GM12801 (cell line): Measurements from ENCODE around the gene ASPSCR1.

Experiments used
- CTCF ChIP-seq: IDR thresholded peaks from one replicate; pipeline ENCODE4 v1.5.1; 2011; ENCODE audit warnings: control low read depth; ENCODE audit not compliant: insufficient read length; ENCODE audit errors: extremely low read depth

ASPSCR1 gene

GRCh38 chr17:81948635-81949378 is 28.6 kb upstream of the ASPSCR1 start:
- TF ChIP-seq CTCF = no peak

DNA sequence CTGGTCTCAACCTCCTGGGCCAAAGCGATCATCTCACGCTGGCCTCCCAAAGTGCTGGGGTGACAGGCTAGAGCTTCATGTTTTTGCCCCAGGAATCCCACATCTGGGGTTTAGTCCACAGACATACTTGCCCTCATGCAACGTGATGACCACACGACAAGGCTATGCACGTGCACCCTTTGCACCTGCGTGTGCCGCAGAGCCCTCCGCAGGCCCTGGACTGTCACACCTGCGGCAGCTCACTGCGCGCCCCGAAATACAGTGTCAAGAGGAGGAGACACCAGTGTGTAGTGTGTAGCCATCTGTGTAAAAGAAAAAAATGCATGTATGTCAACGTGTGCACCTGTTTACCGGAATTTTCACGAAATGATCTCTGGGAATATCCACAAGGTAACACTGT is 26.9 kb upstream of the ASPSCR1 start:
- no peak for TF ChIP-seq CTCF

- TF ChIP-seq CTCF = no peak
Measured at GRCh38 chr17:81951785-81952684, 25.4 kb upstream of the ASPSCR1 start.

- no peak for TF ChIP-seq CTCF
Measured at GRCh38 chr17:81952792-81953228, 24.6 kb upstream of the ASPSCR1 start.

DNA sequence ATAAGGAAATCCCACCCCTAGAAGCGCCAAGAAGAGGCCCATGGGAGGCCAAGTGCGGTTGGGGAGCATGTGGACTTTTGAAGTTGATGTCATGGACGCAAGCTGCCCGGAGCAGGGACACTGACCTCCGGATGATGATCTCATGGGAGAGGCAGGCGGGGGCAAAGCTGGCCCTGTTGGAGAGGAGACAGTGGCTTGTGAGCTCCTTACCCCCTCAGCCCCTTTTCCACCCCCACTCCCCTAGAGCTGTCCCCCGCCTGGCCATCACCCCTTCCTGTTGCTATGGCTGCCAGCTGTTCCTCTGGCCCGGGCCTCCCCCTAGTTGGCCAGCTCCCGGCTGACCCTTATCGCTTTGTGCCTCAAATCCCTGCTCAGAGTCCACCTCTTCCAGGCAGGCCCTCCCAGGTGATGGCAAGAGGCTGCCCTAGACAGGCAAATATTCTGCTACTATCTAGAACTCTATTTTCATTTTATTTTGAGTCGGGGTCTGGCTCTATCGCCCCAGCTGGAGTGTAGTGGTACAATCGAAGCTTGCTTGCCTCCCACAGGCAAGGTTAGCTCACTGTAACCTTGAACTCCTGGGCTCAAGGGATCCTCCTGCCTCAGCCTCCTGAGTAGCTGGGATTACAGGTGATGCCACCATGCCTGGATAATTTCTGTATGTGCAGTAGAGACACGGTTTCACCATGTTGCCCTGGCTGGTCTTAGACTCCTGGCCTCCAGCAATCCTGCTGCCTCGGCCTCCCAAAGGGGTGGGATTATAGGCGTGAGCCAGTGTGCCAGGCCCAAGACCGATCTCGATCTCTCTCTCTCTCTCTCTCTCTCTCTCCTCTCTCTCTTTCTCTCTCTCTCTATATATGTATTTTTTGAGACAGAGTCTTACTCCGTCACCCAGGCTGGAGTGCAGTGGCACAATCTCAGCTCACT is 23.0 kb upstream of the ASPSCR1 start:
- TF ChIP-seq CTCF = no peak

GRCh38 chr17:81955058-81955681 is 22.3 kb upstream of the ASPSCR1 start:
- TF ChIP-seq CTCF = no peak
